SKM-1 (cell line): Measurements from ENCODE around the gene TEPSIN.

Experiments used
- DNase-seq: peaks from one replicate; lab custom pipeline; 2025; ENCODE audit not compliant: unreplicated experiment; lab: John Stamatoyannopoulos, UW

The TEPSIN gene

GRCh38 chr17:81271226-81271625, 32.4 kb upstream of the TEPSIN start:
- DNase-seq: no peak

- no peak for DNase-seq
Measured at GRCh38 chr17:81270279-81270678, 31.4 kb upstream of the TEPSIN start.

DNA sequence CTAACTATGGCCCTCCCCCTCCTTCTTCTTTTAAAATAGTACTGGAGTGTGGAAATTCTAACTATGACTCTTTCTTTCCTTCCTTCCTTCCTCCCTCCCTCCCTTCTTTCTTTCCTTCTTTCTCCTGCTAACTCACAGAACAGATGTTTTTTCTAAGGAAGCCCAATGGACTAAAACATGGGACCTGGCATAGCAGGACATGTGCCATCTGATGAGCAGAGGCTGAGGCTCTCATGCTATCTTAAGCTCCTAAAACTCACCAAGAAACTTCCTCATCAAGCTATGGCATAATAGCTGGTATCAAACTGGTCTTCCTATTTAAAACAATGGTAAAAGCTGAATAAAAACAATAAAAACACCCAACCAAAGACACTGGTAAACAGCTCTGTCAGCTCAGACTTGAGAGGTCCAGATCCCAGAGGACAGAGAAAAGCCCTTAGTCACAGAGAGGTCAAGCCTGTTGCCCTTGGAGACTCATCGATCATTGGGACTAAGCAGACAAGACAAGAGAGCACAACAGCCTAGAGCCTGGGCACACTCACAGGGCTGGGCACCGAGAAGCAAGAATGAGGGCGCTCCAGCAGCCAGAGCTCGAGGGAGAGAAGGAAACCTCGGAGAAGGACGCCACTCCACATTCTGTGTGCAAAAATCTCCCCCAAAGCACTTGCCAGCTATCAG, 28.7 kb upstream of the TEPSIN start:
- no peak for DNase-seq

GRCh38 chr17:81265576-81265975, 26.7 kb upstream of the TEPSIN start:
- no peak for DNase-seq

- DNase-seq: no peak
Measured at GRCh38 chr17:81264640-81265039, 25.8 kb upstream of the TEPSIN start.

GRCh38 chr17:81263371-81264181, 24.7 kb upstream of the TEPSIN start:
- DNase-seq: no peak

DNA sequence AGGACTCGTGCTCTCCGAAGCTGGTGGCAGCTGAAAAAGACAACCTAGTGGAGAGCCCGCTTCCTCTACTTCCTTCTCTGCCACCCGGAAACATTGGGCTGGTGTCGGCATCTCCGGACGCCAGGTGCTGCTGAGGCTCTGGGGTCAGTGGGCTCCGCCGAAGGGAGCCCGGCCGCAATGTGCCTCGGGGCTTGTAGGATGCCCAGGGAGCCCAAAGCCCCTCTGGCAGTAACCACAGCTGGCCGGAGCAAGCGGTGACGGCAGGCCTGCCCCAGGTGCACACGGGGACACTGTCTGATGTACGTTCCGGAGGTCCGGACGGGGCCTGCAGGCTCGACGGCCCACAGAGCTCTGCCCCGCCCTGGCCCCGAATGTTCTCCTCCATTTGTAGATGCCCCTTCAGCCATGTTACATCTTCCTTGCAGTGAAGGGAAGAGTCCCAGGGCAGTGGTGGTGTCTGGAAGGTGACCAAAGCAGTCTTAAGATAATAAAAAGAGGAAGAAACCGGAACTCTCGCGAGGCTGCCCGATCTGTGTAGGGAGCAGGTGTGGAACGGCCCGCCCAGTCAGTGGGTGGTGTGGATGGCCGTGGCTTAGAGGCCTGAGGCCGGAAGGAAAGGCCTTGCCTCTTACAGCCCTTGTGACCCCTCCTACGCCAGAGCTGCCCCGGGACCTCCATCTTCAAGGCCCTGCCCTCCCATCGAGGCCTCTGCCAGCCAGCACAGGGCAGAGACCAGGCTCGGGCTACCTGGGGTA, 22.9 kb upstream of the TEPSIN start:
- no peak for DNase-seq

- no peak for DNase-seq
Measured at GRCh38 chr17:81261096-81261495, 22.2 kb upstream of the TEPSIN start.

- no peak for DNase-seq
Measured at GRCh38 chr17:81260641-81261040, 21.8 kb upstream of the TEPSIN start.

DNA sequence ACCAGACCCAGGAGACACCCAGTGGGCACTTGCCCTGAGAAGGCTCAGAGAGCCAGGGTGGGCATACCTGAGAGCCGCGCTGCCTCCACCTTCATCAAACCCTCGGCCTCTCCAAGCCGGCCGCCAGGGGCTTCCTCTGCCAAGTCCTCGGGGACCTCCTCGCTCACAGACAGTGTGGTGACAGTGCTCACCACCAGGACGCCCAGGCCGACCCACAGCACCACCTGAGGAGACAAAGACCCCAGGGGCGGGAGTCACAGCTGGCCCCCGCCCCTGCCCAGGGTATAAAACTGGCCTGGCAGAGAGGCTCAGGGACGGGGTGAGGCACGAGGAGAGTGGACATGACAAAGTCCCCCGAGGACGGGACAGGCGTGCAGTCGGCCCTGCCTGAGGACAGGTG, 21.3 kb upstream of the TEPSIN start:
- no peak for DNase-seq

DNA sequence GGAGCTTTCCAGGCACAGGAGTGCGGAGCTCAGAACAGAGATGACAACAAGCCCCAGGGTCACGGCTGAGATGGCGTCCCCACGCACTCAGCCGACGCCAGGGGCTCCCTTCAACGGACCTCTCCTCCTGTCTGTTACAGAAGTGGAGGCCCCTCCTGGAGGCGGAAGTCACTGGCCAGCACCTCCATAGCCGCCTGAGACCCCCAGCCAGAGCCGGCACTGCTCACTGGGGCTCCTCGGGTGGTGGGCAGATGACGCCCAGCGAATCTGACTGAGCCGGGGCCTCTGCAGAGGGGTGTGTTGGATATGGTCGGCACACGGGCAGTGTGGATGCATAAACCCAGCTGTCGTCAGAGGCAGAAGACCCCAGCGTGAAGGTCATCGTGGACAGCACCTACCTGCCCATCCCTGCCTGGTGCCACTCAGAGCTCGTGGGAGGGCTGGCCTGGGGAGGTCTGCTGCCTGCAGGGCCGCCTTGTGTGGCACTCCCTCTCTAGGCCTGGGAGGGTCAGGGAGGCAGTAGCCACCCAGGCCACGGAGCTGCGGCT, 20.3 kb upstream of the TEPSIN start:
- no peak for DNase-seq

GRCh38 chr17:81258292-81258691, 19.4 kb upstream of the TEPSIN start:
- no peak for DNase-seq

- no peak for DNase-seq
Measured at GRCh38 chr17:81257533-81257932, 18.7 kb upstream of the TEPSIN start.

- no peak for DNase-seq
Measured at GRCh38 chr17:81256616-81257015, 17.8 kb upstream of the TEPSIN start.

DNA sequence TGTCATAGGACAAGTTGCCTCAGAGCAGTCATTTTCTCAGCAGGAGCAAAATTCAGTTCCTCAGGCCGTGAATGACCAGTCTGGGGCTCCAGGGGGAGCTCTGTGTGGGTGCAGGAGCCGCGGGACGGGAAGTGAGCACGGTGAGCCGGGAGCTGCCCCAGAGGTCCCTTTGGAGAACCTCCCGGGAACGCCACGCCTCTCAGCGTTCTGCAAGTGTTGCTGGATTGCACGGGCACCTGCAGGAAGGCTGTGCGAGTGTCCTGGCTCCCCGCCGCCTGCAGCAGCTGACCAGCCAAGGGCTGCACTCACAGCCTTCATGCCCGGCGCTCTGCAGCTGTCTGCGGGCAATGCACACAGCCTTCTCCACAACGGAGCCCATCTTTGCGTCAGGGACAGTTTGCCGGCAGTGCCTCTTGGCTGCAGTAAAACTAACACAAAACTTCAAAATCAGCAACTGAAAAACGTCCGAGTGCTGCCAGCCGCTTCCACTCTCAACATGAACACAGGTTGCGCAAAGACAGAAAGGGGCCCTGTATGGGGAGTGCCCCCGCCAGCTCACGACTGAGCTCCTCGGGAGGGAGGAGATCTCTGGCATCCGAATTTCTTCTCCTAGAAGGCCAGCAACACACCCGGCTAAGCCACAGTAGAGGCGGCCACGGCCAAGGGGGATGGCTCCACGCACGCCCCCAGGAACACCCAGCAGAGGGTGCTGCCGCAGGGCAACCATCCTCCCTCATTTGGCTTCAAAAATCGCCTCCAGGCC, 16.3 kb upstream of the TEPSIN start:
- peak; percentile 56 for DNase-seq

DNA sequence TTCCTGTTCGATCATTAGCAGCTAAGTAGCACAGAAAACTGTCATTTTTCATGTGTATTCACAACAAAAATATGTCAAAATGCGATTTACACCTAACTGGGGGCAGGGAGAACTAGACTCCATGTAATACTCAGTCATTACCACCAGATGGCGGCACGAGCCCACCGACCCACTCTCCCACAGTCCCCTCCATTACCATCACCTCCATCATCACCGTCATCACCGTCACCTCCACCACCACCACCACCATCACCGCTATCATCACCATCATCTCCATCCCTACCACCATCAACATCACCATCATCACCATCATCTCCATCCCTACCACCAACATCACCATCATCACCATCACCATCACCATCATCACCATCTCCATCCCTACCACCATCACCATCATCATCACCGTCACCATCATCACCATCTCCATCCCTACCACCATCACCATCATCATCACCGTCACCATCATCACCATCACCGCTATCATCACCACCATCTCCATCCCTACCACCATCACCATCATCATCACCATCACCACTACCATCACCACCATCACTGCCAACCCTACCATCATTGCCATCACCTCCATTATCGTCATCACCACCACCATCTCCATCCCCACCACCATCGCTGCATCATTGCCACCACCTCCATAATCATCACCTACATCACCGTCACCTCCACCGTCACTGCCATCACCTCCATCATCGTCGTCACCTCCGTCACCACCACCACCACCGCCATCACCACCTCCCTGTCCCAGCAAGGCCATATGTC, 14.7 kb upstream of the TEPSIN start:
- DNase-seq: no peak

DNA sequence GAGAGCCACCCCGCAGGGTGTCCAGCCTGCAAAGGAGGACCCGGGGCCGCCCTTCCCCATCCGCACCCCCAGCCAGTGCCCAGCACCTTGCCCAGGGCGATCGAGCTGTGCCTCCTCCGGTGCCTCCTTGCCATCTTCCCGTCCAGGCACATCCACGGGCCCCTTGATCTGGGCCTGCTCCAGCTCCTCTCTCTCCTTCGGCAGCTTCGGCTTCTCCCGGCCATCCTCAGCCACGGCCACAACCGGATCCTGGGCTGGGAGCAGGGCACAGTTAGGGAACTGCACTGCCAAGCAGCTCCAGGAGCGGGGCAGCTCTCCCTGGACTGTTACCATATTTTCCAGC, 14.1 kb upstream of the TEPSIN start:
- DNase-seq: no peak

DNA sequence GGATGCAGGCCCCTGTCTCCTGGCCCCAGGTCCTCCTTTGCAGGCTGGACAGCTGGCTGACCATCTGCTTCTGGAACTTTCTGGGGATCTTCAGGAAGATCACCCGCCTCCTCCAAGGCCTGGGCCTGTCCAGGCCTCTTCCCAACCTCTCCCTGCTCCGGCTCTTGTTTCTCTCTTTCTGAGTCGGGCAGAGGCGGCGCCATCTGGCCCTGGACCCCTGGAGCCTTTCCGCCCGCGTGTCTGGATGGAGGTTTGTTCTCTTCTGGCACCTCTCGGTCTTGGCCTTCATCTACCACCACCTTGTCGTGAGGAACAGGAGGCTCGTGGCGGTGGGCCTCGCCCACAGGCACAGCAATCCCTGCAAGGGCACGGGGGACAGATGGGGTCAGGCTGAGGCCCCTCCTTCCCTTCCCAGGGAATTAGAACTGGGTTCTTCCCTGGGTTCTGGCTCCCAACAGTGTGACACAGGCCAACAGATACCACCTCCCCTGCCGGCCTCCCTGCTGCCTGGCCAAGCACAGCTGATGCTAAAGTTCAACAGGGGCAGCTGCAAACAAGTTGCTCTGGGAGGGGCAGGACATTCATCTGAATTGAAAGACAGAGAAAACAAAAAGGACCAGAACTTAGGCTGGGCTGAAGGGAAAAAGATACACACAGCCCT, 13.6 kb upstream of the TEPSIN start:
- DNase-seq: no peak

GRCh38 chr17:81251709-81252301, 12.9 kb upstream of the TEPSIN start:
- DNase-seq: no peak
